Measurements from ENCODE around the gene SEMA5A.

DNA sequence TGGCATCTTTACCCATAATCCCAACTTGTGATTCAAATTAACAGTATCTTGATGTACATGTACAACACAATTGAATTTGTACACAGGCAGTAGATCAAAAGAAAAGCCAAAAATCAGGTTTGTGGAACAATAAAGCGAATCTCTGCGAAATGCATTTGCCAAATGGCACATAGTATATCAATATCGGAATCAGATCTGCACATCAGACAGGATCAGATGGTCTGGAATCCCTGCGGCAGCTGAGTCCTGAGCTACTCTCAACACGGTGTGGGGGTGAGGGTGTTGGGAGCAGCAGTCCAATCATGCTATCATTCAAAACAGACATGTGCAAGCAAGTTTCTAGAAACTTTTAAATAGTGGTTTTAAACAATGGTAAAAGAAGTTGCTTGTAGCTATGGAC is 358.3 kb downstream of the SEMA5A start:
- TF ChIP-seq, protein P1, sequence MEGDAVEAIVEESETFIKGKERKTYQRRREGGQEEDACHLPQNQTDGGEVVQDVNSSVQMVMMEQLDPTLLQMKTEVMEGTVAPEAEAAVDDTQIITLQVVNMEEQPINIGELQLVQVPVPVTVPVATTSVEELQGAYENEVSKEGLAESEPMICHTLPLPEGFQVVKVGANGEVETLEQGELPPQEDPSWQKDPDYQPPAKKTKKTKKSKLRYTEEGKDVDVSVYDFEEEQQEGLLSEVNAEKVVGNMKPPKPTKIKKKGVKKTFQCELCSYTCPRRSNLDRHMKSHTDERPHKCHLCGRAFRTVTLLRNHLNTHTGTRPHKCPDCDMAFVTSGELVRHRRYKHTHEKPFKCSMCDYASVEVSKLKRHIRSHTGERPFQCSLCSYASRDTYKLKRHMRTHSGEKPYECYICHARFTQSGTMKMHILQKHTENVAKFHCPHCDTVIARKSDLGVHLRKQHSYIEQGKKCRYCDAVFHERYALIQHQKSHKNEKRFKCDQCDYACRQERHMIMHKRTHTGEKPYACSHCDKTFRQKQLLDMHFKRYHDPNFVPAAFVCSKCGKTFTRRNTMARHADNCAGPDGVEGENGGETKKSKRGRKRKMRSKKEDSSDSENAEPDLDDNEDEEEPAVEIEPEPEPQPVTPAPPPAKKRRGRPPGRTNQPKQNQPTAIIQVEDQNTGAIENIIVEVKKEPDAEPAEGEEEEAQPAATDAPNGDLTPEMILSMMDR (IDR thresholded peaks at IDR 0.05) = no peak
- TF ChIP-seq POLR2A (IDR thresholded peaks at IDR 0.05) = no peak
